ENCODE results near the gene KDM6B. TPM values are rescaled to one million over a fixed set of nuclear protein-coding genes. Genes with fewer than 3 reads are reported as not detected.
"Not testable (repeated sequence)": the region's sequence is repeated elsewhere in the genome, so short reads cannot be mapped to it uniquely, and the experiment has no call there.

KDM6B gene
- total RNA-seq, 1 donor from 2014 or later: 2.7 TPM

DNA sequence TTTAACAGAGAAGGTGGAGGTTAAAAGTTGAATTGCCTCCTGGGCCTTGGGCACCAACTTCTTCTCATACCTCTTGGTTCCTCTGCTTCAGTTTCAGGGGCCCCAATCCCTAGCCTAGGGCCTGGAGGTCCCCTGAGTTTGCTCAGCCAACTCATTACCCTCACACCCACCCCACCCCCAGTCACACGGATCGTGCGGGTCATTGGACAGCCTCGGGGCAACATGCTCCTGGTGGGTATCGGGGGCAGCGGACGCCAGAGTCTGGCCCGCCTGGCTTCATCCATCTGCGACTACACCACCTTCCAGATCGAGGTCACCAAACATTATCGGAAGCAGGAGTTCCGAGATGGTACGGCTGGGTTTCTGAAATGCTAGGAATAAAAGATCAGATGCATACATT lies 36.0 kb upstream of the KDM6B start:
- TF ChIP-seq, protein P1, sequence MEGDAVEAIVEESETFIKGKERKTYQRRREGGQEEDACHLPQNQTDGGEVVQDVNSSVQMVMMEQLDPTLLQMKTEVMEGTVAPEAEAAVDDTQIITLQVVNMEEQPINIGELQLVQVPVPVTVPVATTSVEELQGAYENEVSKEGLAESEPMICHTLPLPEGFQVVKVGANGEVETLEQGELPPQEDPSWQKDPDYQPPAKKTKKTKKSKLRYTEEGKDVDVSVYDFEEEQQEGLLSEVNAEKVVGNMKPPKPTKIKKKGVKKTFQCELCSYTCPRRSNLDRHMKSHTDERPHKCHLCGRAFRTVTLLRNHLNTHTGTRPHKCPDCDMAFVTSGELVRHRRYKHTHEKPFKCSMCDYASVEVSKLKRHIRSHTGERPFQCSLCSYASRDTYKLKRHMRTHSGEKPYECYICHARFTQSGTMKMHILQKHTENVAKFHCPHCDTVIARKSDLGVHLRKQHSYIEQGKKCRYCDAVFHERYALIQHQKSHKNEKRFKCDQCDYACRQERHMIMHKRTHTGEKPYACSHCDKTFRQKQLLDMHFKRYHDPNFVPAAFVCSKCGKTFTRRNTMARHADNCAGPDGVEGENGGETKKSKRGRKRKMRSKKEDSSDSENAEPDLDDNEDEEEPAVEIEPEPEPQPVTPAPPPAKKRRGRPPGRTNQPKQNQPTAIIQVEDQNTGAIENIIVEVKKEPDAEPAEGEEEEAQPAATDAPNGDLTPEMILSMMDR (conservative IDR thresholded peaks at IDR 0.05; ENCODE audit: low read depth, low read length): no peak
- DNase-seq (ENCODE audit: low read depth): no peak
- no peak overlapping the region for H3K4me3 ChIP-seq (ENCODE audit: low read depth, low read length)

DNA sequence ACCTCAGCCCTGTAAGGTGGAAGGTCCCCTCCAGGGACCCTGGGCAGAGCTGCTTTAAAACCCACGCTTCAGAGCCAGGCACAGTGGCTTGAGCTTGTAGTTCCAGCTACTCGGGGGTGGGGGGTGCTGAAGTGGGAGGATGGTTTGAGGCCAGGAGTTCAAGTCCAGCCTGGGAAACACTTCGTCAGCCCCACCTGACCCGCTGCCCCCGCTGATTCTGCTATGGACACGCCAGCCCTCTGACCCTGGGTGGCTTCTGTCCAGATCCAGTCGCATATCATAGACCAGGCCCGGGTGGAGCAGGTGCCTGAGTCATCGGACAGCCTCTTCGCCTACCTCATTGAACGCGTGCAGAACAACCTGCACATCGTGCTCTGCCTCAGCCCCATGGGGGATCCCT lies 35.2 kb upstream of the KDM6B start:
- TF ChIP-seq, protein P1 (conservative IDR thresholded peaks at IDR 0.05; ENCODE audit: low read depth, low read length): no peak
- DNase-seq (ENCODE audit: low read depth): no peak
- H3K4me3 ChIP-seq (ENCODE audit: low read depth, low read length): no peak overlapping the region

DNA sequence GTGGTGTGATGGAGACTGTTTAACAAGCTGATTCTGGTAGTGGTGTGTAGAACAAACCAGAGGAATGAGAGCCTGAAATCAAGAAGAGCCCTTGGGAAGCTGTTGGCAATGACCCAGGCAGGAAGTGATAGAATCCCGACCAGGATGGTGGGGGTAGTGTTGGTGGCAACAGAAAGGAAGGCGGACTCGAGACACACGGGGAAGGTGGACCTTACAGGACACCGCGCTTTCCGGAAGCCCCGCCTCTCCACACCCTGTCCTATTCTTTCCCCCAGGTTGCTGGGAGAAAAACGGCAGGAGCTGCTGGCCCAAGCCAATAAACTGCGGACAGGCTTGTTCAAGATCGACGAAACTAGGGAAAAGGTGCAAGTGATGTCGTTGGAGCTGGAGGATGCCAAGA lies 30.0 kb upstream of the KDM6B start:
- TF ChIP-seq, protein P1 (conservative IDR thresholded peaks at IDR 0.05; ENCODE audit: low read depth, low read length): no peak
- no peak overlapping the region for H3K4me3 ChIP-seq (ENCODE audit: low read depth, low read length)
- no peak for DNase-seq (ENCODE audit: low read depth)

DNA sequence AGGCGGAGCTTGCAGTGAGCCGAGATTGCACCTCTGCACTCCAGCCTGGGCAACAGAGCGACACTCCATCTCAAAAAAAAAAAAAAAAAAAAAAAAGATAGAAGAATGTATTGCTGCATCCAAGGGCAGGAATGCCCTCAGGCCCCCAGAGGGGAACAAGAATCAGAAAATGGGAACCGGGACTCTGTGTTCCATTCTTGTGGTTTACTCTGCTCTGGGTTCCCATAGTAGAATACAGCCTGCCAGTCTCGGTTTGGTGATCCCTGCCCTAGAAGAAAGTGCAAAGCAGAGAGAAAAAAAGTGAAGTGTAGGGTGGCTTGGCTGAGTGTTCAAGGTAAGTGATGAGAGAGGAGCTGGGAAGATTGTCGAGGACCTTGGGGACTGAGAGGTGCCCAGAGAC lies 27.4 kb upstream of the KDM6B start:
- no peak overlapping the region for H3K4me3 ChIP-seq (ENCODE audit: low read depth, low read length)
- DNase-seq (ENCODE audit: low read depth): no peak
- TF ChIP-seq, protein P1 (conservative IDR thresholded peaks at IDR 0.05; ENCODE audit: low read depth, low read length): no peak

DNA sequence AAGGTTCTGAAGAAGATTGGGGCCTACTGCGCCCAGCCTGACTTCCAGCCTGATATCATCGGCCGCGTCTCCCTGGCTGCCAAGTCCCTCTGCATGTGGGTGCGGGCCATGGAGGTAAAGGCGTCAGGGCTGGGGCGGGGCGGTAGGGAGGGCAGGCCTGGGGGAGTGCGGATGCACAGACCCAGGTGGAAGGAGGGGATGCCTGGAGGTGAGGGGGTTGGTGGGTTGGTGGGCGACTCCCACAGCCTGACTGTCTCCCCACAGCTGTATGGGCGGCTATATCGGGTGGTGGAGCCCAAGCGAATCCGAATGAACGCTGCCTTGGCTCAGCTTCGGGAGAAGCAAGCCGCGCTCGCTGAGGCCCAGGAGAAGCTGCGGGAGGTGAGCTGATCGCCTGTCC lies 26.8 kb upstream of the KDM6B start:
- H3K4me3 ChIP-seq (ENCODE audit: low read depth, low read length): no peak overlapping the region
- TF ChIP-seq, protein P1 (conservative IDR thresholded peaks at IDR 0.05; ENCODE audit: low read depth, low read length): no peak
- DNase-seq (ENCODE audit: low read depth): no peak

DNA sequence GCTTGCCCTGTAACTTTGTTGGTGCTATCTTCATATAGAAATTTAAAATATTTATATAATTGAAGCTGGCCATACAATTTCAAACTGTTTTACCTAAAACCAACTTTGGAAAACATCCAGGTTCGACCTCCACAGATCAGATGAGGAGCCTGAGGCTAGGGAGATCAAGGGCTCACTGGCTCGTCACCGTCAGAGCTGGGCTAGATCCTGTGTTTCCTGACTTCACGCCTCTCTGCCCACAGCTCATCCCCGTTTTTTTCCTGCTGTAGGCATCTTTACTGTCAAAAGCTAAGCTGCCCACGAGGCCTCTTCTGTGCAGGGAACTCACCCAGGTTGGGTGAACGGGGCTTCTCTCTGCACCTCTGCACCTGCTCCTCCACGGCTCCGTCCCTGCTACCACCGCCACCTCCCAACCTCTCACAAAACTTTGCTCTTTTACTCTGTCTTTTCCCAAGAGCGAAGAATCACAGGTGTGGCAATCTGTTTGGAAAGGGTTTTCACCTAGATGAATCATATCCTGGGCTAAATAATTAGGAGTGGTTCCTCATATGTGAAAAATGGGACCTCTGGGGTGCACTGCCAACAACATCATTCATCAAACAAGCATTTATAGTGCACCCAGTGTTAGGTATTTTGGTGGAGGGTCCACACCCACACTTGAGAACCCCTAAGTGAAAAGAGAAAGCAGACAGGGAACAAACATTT lies 24.8 kb upstream of the KDM6B start:
- TF ChIP-seq, protein P1 (conservative IDR thresholded peaks at IDR 0.05; ENCODE audit: low read depth, low read length): no peak
- H3K4me3 ChIP-seq (ENCODE audit: low read depth, low read length): no peak overlapping the region
- no peak for DNase-seq (ENCODE audit: low read depth)

DNA sequence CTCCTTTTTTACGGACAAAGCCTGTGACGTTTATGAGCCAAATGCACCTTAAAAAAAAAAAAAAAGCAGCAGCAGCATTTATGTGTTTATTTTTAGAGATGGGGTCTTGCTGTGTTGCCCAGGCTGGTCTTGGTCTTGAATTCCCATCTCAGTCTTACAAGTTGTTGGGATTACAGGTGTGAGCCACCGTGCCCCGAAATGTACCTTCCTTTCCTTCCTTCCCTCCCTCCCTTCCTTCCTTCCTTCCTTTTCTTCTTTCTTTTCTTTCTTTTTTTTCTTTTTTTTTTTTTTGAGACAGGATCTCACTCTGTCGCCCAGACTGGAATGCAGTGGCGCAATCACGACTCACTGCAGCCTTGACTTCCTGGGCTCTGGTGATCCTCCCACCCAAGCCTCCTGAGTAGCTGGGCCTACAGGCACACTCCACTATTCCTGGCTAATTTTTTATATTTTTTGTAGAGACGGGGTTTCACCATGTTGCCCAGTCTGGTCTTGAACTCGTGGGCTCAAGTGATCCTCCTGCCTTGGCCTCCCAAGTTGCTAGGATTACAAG lies 24.1 kb upstream of the KDM6B start:
- not testable (repeated sequence) for H3K4me3 ChIP-seq (ENCODE audit: low read depth, low read length); DNase-seq (ENCODE audit: low read depth)

Data from epithelial cell of proximal tubule (primary cell).